Esophagus (tissue), 2 donors: ENCODE data around the gene RNASE2. TPM values are rescaled to one million over a fixed set of nuclear protein-coding genes. Genes with fewer than 3 reads are reported as not detected.
"Not testable (repeated sequence)": the region's sequence is repeated elsewhere in the genome, so short reads cannot be mapped to it uniquely, and the experiment has no call there.

Source experiments
- H3K27ac ChIP-seq, 2 donors: one replicate each; pipeline ENCODE4 v1.5.1; 2013; ENCODE audit warnings: low read depth in 2 of 2, mild to moderate bottlenecking in 2 of 2, inconsistent platforms in 1 of 2, low read length in 1 of 2, moderate library complexity in 1 of 2
- H3K27me3 ChIP-seq, 2 donors: one replicate each; pipeline ENCODE4 v1.6.1; 2013; ENCODE audit warnings: low read length in 2 of 2, control low read depth in 1 of 2, mild to moderate bottlenecking in 1 of 2; ENCODE audit not compliant: insufficient read depth in 2 of 2, control insufficient read depth in 1 of 2
- H3K36me3 ChIP-seq, 2 donors: one replicate each; pipeline ENCODE4 v1.6.1; 2013; ENCODE audit warnings: low read length in 1 of 2; ENCODE audit not compliant: control insufficient read depth in 2 of 2, insufficient read depth in 2 of 2
- H3K4me1 ChIP-seq, 2 donors: one replicate each; pipeline ENCODE4 v1.6.1; 2013; ENCODE audit warnings: low read length in 1 of 2; ENCODE audit not compliant: control insufficient read depth in 2 of 2, insufficient read depth in 2 of 2
- H3K4me3 ChIP-seq, 2 donors: one replicate each; pipeline ENCODE4 v1.5.1; 2013; ENCODE audit warnings: low read length in 2 of 2, mild to moderate bottlenecking in 2 of 2, low read depth in 1 of 2, moderate library complexity in 1 of 2
- H3K9me3 ChIP-seq, 2 donors: one replicate each; pipeline ENCODE4 v1.6.1; 2013; ENCODE audit warnings: mild to moderate bottlenecking in 2 of 2, low read depth in 1 of 2, low read length in 1 of 2, moderate library complexity in 1 of 2; ENCODE audit not compliant: control insufficient read depth in 2 of 2, insufficient read depth in 1 of 2
- WGBS, 2 donors: extraction: QIAGEN DNeasy Blood & Tissue Kit; methylation state at CpG; one replicate each; pipeline ENCODE4 v1.1.7; 2013; 5-methylcytosine and 5-hydroxymethylcytosine counted together
- polyA plus RNA-seq, 2 donors: library from polyadenylated mRNA; stranded (reverse); fragments of 200-250 nt; gene quantifications; one replicate each; pipeline ENCODE4 v1.2.3, GENCODE V29; 2013
- donor health status: healthy with polysubstance abuse.
- donor health status: Bipolar disorder and iron deficiency.

The RNASE2 gene
- polyA plus RNA-seq = under 1 TPM; 0.29 to 0.46 TPM

GRCh38 chr14:20954736-20955537 is at the start of gene RNASE2:
Gene RNASE2 (plus strand): TSS chr14:20955487. CDS start chr14:20955772, 285 bp downstream.
- H3K4me3 ChIP-seq, H3K4me1 ChIP-seq, H3K36me3 ChIP-seq, H3K27ac ChIP-seq, H3K9me3 ChIP-seq, H3K27me3 ChIP-seq: not testable (repeated sequence)
- WGBS, 2 donors = 55 to 64% methylated on average over 4 of the region's 4 CpGs

- peaks cover 0 to 3% of the 10 kb centered on the region in 2 donors for H3K4me1 ChIP-seq
- 80 to 87% methylated on average over 2 of the region's 2 CpGs for WGBS, 2 donors
- H3K27me3 ChIP-seq = peaks cover 0 to 2% of the 10 kb centered on the region in 2 donors
- peaks cover 0 to 2% of the 10 kb centered on the region in 2 donors for H3K9me3 ChIP-seq
- H3K27ac ChIP-seq = no peak overlapping the region
- H3K4me3 ChIP-seq = no peak overlapping the region
- H3K36me3 ChIP-seq = no peaks in the 10 kb centered on the region
Measured at GRCh38 chr14:20905676-20906075, 49.6 kb upstream of the RNASE2 start.

GRCh38 chr14:20907214-20907613 is 48.1 kb upstream of the RNASE2 start:
- WGBS, 2 donors = 87 to 96% methylated on average over 1 of the region's 1 CpG
- H3K9me3 ChIP-seq = peaks cover 0 to 2% of the 10 kb centered on the region in 2 donors
- peaks cover 0 to under 1% of the 10 kb centered on the region in 2 donors for H3K4me1 ChIP-seq
- H3K27ac ChIP-seq = no peak overlapping the region
- no peaks in the 10 kb centered on the region for H3K36me3 ChIP-seq
- H3K4me3 ChIP-seq = no peak overlapping the region
- peaks cover 0 to 2% of the 10 kb centered on the region in 2 donors for H3K27me3 ChIP-seq

GRCh38 chr14:20910822-20911221 is 44.5 kb upstream of the RNASE2 start:
- WGBS, 2 donors = 79% methylated on average over 14 of the region's 14 CpGs
- H3K36me3 ChIP-seq, H3K27ac ChIP-seq, H3K4me3 ChIP-seq, H3K4me1 ChIP-seq, H3K9me3 ChIP-seq, H3K27me3 ChIP-seq: not testable (repeated sequence)

- not testable (repeated sequence) for H3K36me3 ChIP-seq
Measured at GRCh38 chr14:20919038-20919756, 36.1 kb upstream of the RNASE2 start.

GRCh38 chr14:20923766-20924297 is 31.5 kb upstream of the RNASE2 start:
- not testable (repeated sequence) for H3K27me3 ChIP-seq, H3K9me3 ChIP-seq, H3K36me3 ChIP-seq, H3K27ac ChIP-seq, H3K4me3 ChIP-seq, H3K4me1 ChIP-seq
- WGBS, 2 donors = 24 to 30% methylated on average over 2 of the region's 2 CpGs

More at GRCh38 chr14:20919038-20919756, 36.1 kb upstream of the RNASE2 start:
- not testable (repeated sequence) for H3K27ac ChIP-seq, H3K4me1 ChIP-seq, H3K4me3 ChIP-seq, H3K27me3 ChIP-seq, H3K9me3 ChIP-seq
- 70% methylated on average over 11 of the region's 11 CpGs for WGBS, 2 donors

- Histone ChIP-seq H3K27ac (no peak overlapping the region), H3K27me3 (no peaks in the 10 kb centered on the region), H3K36me3 (no peaks in the 10 kb centered on the region), H3K9me3 (peaks cover 0 to 5% of the 10 kb centered on the region in 2 donors), H3K4me3 (no peak overlapping the region), H3K4me1 (no peaks in the 10 kb centered on the region)
- 33 to 42% methylated on average over 18 of the region's 18 CpGs for WGBS, 2 donors
Measured at GRCh38 chr14:20934148-20934762, 21.0 kb upstream of the RNASE2 start.

- Histone ChIP-seq H3K4me3 (no peak overlapping the region), H3K27me3 (no peaks in the 10 kb centered on the region), H3K9me3 (peaks cover 0 to 5% of the 10 kb centered on the region in 2 donors), H3K27ac (no peak overlapping the region), H3K4me1 (no peaks in the 10 kb centered on the region), H3K36me3 (no peaks in the 10 kb centered on the region)
- WGBS, 2 donors = 77 to 84% methylated on average over 5 of the region's 5 CpGs
Measured at GRCh38 chr14:20935303-20935984, 19.8 kb upstream of the RNASE2 start.

- H3K9me3 ChIP-seq, H3K27ac ChIP-seq, H3K36me3 ChIP-seq, H3K27me3 ChIP-seq, H3K4me1 ChIP-seq, H3K4me3 ChIP-seq: not testable (repeated sequence)
- 70 to 73% methylated on average over 6 of the region's 6 CpGs for WGBS, 2 donors
Measured at GRCh38 chr14:20945146-20945545, 10.1 kb upstream of the RNASE2 start.
